Measurements from ENCODE around the gene PEX7.
"Not testable (repeated sequence)": the region's sequence is repeated elsewhere in the genome, so short reads cannot be mapped to it uniquely, and the experiment has no call there.

The PEX7 gene

DNA sequence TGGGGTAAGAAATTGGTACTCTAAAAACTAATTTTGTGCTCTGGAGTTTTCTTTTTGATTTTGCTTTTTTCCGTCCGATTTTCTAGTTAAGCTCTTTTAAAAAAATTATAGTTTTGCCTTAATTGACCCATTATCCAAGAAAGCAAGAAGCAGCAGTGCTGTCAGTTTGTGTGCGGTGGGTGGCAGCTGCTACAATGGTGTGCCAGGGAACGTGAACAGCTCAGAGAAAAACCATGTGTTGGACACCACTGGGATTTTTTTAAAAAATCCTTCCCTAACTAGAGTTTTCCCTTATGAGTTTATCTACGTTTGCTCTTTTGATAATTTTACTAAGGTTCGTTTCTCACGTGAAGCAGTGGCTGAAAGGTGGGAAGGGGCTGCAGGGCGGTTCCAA lies 38.1 kb upstream of the PEX7 start:
- Mint-ChIP-seq H3K27ac (peak overlapping the region; percentile 80), H3K9me3 (peaks cover 4% of the 10 kb centered on the region), H3K4me3 (peak overlapping the region; percentile 77), H3K4me1 (ENCODE audit: low read depth) (peaks cover 67% of the 10 kb centered on the region), H3K27me3 (ENCODE audit: low read depth) (no peaks in the 10 kb centered on the region), H3K36me3 (ENCODE audit: low read depth) (peaks cover 49% of the 10 kb centered on the region)
- no peak for DNase-seq (ENCODE audit: low spot score)

DNA sequence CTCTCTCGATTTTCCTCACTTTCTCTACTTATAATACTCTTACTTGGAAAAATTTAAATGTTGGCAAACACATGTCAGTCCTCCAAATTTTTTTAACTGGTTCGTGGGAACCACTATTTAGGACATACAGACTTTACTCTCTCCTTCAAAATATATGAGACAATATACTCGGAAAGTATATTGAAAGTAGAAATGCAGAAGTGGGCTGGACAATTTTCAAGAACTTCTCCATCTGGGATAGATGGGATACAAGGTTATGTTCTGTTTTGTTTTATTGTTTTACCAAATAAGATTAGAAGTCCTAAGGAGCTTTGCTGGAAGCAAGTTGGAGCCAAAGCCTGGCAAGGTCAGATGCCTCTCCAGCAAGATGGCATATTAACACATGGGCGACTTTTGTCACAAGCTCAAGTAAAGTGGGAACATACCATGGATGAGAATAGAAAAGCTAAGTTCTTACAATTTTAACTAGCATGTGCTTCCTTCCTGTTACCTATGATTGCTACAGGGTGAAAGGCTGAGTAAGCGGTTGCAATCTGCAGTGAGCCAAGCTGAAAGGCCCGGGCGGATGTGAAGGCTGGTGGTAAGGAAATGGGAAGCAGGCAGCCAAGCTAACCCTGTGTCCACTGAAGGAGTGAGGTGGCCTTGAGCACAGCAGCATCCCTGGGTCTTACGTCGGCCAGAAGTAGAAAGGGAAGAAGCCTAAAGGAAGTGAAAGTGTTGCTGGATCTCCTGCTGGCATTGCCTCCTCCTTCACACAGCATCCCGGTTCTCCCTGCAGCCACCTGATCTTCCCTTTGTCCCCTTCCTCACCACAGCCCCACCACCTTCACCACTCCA lies 37.3 kb upstream of the PEX7 start:
- DNase-seq (ENCODE audit: low spot score), result peak; percentile 24
- Mint-ChIP-seq H3K9me3 (peaks cover 4% of the 10 kb centered on the region), H3K27ac (peak overlapping the region; percentile 80), H3K36me3 (ENCODE audit: low read depth) (peaks cover 52% of the 10 kb centered on the region), H3K4me1 (ENCODE audit: low read depth) (peaks cover 65% of the 10 kb centered on the region), H3K4me3 (peak overlapping the region; percentile 77), H3K27me3 (ENCODE audit: low read depth) (no peaks in the 10 kb centered on the region)

DNA sequence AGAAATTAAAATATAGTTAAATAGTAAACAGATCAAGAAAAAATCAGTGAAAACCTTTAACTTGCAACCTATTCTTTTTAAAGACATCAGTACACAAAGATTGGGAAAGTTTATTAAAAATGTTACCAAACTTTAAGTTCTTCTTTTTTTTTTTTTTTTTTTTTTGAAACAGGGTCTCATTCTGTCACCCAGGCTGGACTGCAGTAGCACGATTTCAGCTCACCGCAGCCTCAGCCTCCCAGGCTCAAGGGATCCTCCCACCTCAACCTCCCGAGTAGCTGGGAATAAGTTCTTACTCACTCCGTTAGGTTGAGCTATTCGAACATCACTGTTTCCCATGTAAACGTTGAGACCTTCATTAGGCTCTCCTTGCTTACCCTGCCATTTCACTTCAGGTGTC lies 35.7 kb upstream of the PEX7 start:
- DNase-seq (ENCODE audit: low spot score), result no peak
- peak overlapping the region; percentile 35 for H3K4me3 Mint-ChIP-seq
- no peak overlapping the region for H3K27ac Mint-ChIP-seq
- peaks cover 57% of the 10 kb centered on the region for H3K36me3 Mint-ChIP-seq (ENCODE audit: low read depth)
- H3K4me1 Mint-ChIP-seq (ENCODE audit: low read depth), result peaks cover 72% of the 10 kb centered on the region
- no peaks in the 10 kb centered on the region for H3K27me3 Mint-ChIP-seq (ENCODE audit: low read depth)
- peaks cover 4% of the 10 kb centered on the region for H3K9me3 Mint-ChIP-seq

DNA sequence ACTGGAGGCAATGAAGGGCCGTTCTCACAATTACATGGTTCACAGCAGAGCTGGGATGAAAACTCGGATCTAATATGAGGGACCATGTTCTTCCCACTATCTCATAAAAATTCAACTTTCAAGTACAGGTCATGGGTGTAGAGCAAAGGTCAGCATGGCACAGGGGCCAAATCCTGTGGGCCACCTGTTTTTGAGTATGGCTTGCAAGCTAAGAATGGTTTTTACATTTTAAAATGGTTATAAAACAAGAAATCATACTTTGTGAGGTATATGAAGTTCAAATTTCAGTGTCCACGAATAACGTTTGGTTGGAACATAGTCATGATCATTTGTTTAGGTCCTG lies 34.7 kb upstream of the PEX7 start:
- H3K36me3 Mint-ChIP-seq (ENCODE audit: low read depth), result peaks cover 55% of the 10 kb centered on the region
- H3K27ac Mint-ChIP-seq, result peak overlapping the region; percentile 82
- peaks cover 4% of the 10 kb centered on the region for H3K9me3 Mint-ChIP-seq
- DNase-seq (ENCODE audit: low spot score), result no peak
- H3K4me3 Mint-ChIP-seq, result peak overlapping the region; percentile 67
- H3K27me3 Mint-ChIP-seq (ENCODE audit: low read depth), result no peaks in the 10 kb centered on the region
- peaks cover 66% of the 10 kb centered on the region for H3K4me1 Mint-ChIP-seq (ENCODE audit: low read depth)

DNA sequence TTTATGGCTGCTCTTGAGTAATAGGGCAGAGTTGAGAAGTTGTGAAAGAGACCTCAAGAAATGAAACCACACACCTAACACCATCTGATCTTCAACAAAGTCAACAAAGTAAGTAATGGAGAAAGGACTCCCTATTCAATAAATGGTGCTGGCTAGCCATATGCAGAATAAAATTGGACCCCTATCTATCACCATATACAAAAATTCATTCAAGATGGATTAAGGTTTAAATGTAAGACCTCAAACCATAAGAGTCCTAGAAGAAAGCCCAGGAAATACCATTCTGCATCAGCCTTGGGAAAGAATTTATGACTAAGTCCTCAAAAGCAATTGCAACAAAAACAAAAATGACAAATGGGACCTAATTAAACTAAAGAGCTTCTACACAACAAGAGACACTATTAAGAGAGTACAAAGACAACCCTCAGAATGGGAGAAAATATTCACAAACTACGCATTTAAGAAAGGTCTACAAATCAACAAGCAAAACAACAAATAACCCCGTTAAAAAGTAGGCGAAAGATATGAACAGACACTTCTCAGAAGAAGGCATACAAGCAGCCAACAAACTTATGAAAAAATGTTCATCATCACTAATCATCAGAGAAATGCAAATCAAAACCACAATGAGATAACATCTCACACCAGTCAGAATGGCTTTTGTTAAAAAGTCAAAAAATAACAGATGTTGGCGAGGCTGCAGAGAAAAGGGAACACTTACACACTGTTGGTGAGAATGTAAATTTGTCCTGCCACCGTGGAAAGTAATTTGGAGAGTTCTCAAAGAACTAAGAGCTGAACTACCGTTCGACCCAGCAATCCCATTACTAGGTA lies 34.1 kb upstream of the PEX7 start:
- H3K36me3 Mint-ChIP-seq (ENCODE audit: low read depth), result peaks cover 54% of the 10 kb centered on the region
- H3K27me3 Mint-ChIP-seq (ENCODE audit: low read depth), result peaks cover 3% of the 10 kb centered on the region
- H3K4me3 Mint-ChIP-seq, result peak overlapping the region; percentile 67
- peaks cover 65% of the 10 kb centered on the region for H3K4me1 Mint-ChIP-seq (ENCODE audit: low read depth)
- DNase-seq (ENCODE audit: low spot score), result no peak
- peaks cover 4% of the 10 kb centered on the region for H3K9me3 Mint-ChIP-seq
- H3K27ac Mint-ChIP-seq, result peak overlapping the region; percentile 82

DNA sequence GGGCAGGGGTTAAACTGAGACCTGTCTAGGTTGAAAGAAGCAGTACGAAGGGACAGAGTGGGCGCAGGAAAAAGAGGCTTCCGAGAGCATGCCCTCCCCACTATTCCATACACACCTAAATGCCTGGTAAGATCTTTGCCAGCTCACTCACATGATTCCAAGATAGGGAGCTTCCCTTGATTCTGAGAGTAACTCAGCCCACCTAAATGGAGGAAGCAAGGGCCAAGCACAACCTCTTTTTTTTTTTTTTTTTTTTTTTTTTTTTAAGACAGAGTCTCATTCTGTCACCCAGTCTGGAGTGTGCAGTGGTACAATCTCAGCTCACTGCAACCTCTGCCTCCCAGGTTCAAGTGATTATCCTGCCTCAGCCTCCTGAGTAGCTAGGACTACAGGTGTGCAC lies 33.0 kb upstream of the PEX7 start:
- Mint-ChIP-seq H3K36me3 (ENCODE audit: low read depth) (peaks cover 43% of the 10 kb centered on the region), H3K4me1 (ENCODE audit: low read depth) (peaks cover 57% of the 10 kb centered on the region), H3K27ac (peak overlapping the region; percentile 45), H3K4me3 (peak overlapping the region; percentile 97)
- not testable (repeated sequence) for DNase-seq (ENCODE audit: low spot score); H3K27me3 Mint-ChIP-seq (ENCODE audit: low read depth); H3K9me3 Mint-ChIP-seq

DNA sequence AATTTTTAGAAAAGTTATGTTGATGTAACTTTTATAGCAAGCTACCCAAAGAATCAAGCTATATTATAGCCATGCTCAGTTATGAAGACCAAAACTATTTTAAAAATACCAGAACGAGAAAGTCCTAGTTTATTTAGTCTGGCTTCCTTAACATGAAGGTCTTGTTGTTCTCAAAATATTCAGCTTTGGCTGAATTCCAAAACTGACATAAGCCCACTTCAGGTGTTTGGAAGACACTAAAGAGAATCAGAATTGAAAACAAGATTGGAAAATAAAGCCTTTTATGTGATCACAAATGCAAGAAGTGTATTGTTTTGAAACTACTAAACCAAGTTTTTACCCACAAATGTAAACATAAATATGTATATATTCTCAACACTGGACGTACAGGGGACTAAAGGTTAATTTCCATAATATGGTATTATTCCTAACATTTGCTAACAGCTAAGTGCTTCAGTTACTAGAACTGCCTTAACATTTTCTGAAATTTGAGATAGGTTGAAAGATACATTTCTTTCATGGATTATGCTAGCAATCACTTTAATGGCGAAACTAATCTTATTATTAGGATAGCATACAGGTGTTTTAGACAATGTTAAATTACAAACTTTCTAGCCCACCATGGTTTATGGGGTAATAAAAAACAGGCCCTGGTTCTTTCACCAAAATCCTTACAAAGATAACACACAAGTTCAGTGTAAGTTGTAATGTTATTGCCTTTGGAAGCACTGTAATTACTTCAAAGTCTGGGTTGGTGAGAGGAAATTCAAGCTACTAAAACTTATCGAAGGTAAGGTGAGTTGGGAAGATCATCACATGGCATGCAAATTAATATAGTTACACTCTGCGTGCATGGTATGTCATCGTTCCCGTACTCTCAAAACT lies 31.7 kb upstream of the PEX7 start:
- Mint-ChIP-seq H3K36me3 (ENCODE audit: low read depth) (peaks cover 33% of the 10 kb centered on the region), H3K27ac (peak overlapping the region; percentile 88), H3K4me1 (ENCODE audit: low read depth) (peaks cover 44% of the 10 kb centered on the region), H3K9me3 (peaks cover 4% of the 10 kb centered on the region), H3K27me3 (ENCODE audit: low read depth) (peaks cover 3% of the 10 kb centered on the region), H3K4me3 (peak overlapping the region; percentile 97)
- DNase-seq (ENCODE audit: low spot score), result no peak

DNA sequence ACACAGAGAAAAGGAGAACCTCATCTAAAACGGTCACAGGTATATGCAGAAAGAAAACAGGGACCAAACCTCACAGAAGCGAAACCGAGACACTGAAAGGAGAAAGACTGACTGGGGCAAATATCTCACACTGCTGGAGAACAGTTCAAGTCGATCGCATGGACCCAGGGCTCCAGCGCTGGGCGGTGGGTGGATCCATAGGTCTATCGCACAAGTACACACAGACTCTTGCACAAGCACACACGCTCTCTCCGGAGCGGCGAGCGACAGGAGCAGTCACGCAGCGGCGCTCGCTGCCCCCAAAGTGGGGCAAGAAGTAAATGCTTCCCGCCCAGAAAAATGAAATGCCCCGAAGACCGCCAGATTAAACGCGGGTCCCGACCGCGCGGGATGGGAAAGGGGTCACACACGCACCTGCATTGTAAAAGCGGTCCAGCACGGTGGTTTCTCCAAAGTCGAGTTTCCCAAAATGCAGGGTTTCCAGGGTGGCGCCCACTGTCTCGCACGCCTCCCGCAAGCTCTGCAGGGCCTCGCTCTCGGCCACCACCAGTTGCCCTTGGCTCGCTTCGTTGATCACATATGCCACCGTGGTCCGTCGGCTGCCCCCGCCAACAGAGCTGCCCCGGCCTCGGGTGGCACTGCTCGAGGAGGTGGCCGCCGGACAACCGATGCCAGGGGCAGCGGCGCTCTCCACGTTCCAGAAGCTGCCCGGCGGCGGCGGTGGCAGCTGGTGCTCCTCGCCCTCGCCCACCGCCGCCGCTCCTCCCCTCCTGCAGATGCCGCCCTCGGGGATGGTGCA lies 30.9 kb upstream of the PEX7 start:
- Mint-ChIP-seq H3K27ac (peak overlapping the region; percentile 88), H3K36me3 (ENCODE audit: low read depth) (peaks cover 31% of the 10 kb centered on the region), H3K4me1 (ENCODE audit: low read depth) (peaks cover 39% of the 10 kb centered on the region), H3K9me3 (peaks cover 4% of the 10 kb centered on the region), H3K27me3 (ENCODE audit: low read depth) (peaks cover 3% of the 10 kb centered on the region), H3K4me3 (peak overlapping the region; percentile 97)
- peak; percentile 51 for DNase-seq (ENCODE audit: low spot score)

DNA sequence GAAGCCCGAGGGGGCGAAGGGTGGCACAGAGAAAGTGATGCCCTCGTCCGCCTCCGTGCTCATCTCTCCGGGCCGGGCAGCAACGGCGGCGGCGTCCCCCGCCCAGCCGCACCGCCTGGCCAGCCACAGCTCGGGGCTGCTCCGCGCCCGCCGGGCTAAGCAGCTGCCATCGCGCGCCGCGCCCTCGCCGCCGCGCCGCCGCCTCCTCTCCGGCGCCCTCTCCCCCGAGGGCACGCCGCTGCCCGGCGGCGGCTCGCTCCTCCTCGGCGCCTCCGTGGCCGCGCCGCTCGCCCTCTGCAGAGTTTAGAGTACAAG lies 30.3 kb upstream of the PEX7 start:
- Mint-ChIP-seq H3K36me3 (ENCODE audit: low read depth) (peaks cover 30% of the 10 kb centered on the region), H3K27me3 (ENCODE audit: low read depth) (peaks cover 3% of the 10 kb centered on the region), H3K4me1 (ENCODE audit: low read depth) (peaks cover 36% of the 10 kb centered on the region), H3K9me3 (peaks cover 4% of the 10 kb centered on the region), H3K4me3 (peak overlapping the region; percentile 97), H3K27ac (peak overlapping the region; percentile 96)
- no peak for DNase-seq (ENCODE audit: low spot score)

DNA sequence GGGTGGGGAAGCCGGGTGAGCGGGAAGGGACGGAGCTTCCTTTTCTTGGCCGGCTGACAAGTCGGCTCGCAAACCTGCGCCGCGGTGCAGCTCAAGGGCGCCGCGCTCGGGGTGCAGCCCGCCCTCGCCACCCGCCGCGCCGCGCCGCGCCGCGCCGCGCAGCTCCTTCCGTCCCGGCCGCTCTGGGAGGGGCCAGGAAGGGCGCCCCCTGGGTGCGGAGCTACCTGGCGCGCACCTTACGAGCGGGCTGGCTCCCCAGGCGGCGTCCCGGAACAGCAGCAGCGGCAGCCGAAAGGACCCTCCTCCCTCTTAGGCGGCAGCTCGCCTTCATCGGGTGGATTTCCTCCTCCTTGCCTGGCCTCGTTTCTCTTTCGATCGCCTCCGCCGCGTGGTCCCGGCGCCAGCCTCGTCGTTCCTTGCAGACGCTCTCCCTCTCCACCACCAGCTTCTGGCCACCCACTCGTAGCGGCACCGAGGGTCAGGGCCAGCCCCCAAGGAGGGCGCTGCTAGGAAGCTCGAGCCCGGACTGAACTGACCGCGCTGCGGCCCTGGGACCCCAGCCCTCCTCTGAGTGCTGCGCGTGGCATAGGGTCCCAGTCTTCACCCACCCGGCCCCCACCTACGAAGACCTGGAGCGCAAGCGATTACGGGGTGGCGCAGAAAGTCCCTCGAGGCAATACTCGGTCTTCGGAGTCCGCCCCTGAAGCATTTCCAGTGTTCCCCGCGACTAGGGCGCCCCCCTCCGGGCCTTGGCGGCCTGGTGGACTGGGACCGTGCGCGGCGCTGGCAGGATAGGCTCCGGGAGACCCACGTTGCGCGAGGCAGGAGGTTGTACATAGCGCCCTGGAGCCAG lies 29.8 kb upstream of the PEX7 start, which contains the start of gene MAP3K5:
Gene MAP3K5 (minus strand): TSS at position 68 of the 853 bp plus-strand sequence. CDS start 320 bp downstream, outside the sequence.
- Mint-ChIP-seq H3K4me3 (peak within 1 kb of the TSS; percentile 97), H3K4me1 (ENCODE audit: low read depth) (peaks cover 30% of the 10 kb centered on the region), H3K27ac (peak within 1 kb of the TSS; percentile 96), H3K36me3 (ENCODE audit: low read depth) (peaks cover 28% of the 10 kb centered on the region), H3K27me3 (ENCODE audit: low read depth) (peaks cover 6% of the 10 kb centered on the region), H3K9me3 (peaks cover 4% of the 10 kb centered on the region)
- peak; percentile 89 for DNase-seq (ENCODE audit: low spot score)

DNA sequence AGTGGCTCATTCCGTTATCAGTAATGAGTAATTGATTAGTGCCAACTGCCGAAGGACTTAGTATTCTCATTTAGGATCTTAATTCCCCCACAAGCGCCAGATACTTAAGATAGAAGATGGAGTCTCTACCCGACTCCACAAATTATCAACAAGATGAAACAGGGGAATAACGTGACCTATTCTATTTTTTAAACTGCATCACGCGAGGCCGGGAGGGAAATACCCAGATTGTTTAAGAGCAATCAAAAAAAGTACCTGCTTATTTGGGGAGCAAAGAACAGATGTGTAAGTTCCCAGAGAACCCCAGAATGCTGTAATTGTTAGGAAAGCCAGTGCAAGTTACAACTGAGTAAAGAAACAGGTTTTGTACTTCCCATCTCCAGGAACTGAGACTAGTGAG lies 29.0 kb upstream of the PEX7 start:
- Mint-ChIP-seq H3K9me3 (peaks cover 4% of the 10 kb centered on the region), H3K4me3 (peak overlapping the region; percentile 95), H3K27ac (peak overlapping the region; percentile 96), H3K4me1 (ENCODE audit: low read depth) (peaks cover 23% of the 10 kb centered on the region), H3K27me3 (ENCODE audit: low read depth) (peaks cover 8% of the 10 kb centered on the region), H3K36me3 (ENCODE audit: low read depth) (peaks cover 22% of the 10 kb centered on the region)
- no peak for DNase-seq (ENCODE audit: low spot score)

DNA sequence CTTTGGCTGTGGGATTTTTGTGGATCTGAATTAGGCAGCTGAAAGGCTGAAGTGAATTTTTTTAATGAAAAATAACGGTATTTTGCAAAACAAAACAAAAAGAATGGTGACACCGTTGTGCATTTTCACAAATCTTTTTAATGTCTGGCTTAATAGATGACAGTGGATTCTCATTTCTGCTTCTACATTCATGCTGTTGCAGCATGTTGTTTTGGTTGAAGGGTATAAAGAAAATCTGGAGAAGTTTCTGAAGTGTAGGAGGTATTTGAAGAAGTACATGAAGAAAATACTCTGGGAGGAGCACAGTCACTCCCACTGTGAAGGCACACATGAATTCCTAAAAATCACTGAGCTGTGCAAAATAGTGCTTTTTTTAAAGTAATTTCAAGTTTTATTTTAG lies 27.0 kb upstream of the PEX7 start:
- Mint-ChIP-seq H3K27me3 (ENCODE audit: low read depth) (peaks cover 19% of the 10 kb centered on the region), H3K27ac (no peak overlapping the region), H3K4me1 (ENCODE audit: low read depth) (peaks cover 14% of the 10 kb centered on the region), H3K36me3 (ENCODE audit: low read depth) (peaks cover 8% of the 10 kb centered on the region), H3K9me3 (no peaks in the 10 kb centered on the region), H3K4me3 (no peak overlapping the region)
- DNase-seq (ENCODE audit: low spot score), result no peak
